Globus pallidus (tissue), 1 donor: ENCODE results near the gene SATB2.

Experiments used
- DNase-seq: peaks from one replicate; pipeline ENCODE4 v3.0.0-alpha.2; 2015; ENCODE audit warnings: low spot score

SATB2 gene

DNA sequence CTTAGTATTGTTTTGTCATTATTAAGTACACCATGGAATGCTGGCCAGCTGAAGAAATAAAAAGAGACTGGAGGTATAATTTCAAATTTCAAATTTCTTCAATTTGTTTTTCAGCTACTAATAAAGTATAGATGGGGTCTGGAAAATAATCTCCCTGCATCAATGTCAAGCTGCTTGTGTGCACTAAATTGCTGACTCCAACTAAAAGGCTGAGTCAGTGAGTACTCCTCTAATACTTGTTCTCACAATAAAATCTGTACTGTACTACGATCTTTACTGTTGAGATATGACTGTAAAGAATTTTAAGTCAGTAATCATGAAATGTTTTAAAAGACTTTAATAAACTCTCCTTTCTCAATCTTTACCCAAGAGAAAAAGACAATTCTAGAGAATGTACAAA is 131.9 kb downstream of the SATB2 start:
- no peak for DNase-seq

DNA sequence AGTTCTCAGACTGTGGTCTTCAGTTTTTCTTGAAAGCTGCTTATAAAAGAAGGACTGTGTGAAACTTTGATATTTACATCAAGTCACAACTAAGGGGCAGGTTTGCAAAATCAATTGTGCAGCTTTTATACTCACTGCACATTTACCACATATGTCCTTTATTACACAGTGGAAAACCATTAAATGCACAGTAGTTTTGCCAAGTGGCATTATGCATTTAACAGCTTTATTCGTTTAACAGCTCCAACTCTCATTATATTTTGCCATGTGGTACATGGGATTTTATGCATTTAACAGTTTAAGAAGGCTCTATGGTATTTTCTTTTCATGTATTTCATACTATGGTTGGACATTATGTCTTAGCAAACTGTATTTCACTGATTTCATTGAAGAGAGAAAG is 135.6 kb downstream of the SATB2 start:
- no peak for DNase-seq

DNA sequence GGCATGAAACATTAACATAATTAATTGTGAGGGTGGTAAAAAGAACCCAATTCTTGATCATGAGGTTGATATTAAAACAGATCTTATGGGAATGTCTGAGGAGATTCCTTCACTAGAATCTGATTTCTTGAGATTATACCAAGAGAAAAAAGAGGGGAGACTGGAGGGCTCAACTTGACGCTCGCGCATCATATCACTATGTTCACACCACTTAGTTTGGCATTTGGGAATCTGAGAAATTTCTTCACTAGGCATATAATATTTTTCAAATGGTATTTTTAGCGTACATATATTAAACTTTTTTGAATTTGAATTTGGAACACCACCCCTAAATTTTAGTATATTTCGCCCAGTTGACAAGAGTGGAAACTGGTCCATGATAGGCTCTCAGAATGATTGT is 140.1 kb downstream of the SATB2 start:
- no peak for DNase-seq

- DNase-seq = no peak
Measured at GRCh38 chr2:199316851-199317250, 140.9 kb downstream of the SATB2 start.

GRCh38 chr2:199315299-199316179 is 142.2 kb downstream of the SATB2 start:
- no peak for DNase-seq

DNA sequence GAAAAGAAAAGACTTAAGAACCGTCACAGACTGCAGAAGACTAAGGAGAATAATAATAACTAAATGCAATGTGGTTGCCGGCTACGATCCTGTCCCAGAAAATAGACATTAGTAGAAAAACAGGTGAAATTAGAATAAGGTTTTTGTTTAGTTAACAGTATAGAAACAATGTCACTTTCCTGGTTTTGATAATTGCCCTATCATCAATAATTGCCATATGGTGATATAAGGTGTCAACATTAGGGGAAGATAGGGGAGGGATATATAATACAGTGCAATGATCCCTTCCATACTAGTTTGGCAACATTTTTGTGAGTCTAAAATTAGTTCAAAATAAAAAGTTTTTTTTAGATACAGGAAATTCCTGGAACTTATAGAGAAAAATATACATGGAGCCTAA is 144.8 kb downstream of the SATB2 start:
- no peak for DNase-seq

GRCh38 chr2:199310771-199311585 is 146.8 kb downstream of the SATB2 start:
- no peak for DNase-seq

- DNase-seq = no peak
Measured at GRCh38 chr2:199309973-199310372, 147.8 kb downstream of the SATB2 start.

- no peak for DNase-seq
Measured at GRCh38 chr2:199309411-199309810, 148.3 kb downstream of the SATB2 start.

GRCh38 chr2:199308567-199308966 is 149.2 kb downstream of the SATB2 start:
- no peak for DNase-seq

DNA sequence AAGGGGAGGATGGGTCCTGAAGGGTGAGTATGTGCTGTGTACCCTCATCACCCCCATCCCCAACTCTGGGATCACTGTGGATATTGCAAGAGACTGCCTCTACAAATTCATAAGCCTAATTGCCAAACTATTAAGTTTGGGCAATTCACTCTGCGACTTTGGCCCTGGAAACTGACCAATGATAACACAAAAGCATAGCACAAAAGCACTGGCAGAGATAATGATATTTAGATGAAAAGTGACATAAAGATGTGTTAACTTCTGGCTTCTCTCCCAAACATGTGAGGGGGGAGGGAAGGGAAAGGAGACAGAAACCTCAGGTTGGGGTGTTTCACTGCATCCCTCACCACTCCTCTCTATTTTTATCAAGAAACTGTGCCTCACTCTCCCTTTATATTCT is 150.3 kb downstream of the SATB2 start:
- no peak for DNase-seq

- no peak for DNase-seq
Measured at GRCh38 chr2:199306116-199306515, 151.6 kb downstream of the SATB2 start.

DNA sequence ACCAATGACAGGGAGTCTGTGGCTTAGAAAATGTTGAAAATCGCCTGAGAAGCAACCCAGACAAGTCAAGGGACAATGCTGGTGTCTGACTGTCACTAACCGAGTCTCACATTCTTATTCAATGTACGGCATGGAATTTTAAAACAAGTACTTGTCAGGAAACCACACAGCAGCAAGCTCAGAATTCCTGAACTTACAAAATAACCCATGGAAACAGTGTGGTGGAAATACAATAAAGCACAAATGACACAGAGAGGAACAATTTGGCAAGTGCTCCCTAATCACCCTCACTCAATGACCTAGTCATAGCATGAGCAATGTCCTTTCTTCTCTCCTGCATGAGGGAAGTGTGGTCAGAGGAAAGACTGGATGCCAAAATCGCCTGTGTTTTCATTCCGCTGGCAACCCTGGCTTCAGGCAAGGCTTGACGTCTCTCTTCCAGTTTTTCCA is 154.0 kb downstream of the SATB2 start:
- DNase-seq = peak; percentile 20

GRCh38 chr2:199302851-199303250 is 154.9 kb downstream of the SATB2 start:
- no peak for DNase-seq

GRCh38 chr2:199288424-199288823 is 169.3 kb downstream of the SATB2 start:
- DNase-seq = no peak

DNA sequence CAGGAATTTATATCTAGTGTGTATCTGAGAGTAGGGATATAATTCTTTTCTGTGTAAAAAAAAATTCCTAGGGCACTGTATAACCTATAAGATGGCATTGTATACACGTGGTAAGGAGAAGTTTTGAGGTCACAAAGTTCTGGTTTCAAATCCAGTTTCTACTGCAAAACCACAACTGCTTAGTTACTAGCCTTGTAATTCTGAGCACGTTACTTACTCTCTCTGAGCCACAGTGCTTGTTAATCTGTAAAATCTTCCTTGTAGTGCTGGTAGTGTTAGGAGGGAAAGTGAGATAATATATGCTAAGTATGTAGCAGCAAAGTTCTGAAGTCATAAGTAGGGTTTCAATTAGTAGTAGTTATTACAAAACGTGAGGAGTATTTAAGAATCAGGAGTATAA is 175.4 kb downstream of the SATB2 start:
- DNase-seq = no peak

GRCh38 chr2:199279146-199279545 is 178.6 kb downstream of the SATB2 start:
- no peak for DNase-seq

DNA sequence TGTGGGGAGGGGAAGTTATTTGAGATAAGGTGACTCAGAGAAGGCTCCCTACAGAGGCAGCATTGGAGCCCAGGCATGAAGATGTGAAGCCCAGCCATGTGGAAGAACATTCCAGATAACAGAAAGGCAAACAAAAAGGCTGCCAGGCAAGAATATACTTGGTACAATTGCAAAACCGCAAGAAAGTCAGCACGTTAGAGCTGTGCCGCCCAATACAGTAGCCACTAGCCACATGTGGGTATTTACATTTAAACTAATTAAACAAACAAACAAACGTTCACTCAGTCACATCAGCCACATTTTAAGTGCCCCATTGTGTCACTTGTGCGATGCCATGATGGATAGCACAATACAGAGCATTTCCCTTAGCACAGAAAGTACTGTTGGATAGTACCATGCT is 179.6 kb downstream of the SATB2 start:
- no peak for DNase-seq

GRCh38 chr2:199273042-199273511 is 184.7 kb downstream of the SATB2 start:
- DNase-seq = peak; percentile 1

DNA sequence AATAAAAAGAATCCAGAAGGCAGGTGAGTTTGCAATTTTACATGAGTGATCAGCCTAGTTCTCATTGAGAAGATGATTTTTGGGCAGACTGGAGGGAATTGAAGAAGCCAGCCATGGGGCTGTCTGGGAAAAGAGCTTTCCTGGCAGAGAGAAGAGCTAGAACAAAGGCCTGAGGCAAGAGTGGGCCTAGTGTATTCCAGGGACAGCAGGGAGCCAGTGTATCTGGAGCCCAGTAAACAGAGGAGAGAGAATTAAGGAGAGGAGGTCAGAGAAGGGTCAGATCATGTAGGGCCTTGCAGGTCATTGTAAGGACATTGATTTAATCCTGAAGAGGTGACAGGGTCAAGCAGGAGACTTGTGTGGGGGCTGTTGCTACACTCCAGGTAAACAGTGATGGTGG is 195.8 kb downstream of the SATB2 start:
- DNase-seq = no peak

DNA sequence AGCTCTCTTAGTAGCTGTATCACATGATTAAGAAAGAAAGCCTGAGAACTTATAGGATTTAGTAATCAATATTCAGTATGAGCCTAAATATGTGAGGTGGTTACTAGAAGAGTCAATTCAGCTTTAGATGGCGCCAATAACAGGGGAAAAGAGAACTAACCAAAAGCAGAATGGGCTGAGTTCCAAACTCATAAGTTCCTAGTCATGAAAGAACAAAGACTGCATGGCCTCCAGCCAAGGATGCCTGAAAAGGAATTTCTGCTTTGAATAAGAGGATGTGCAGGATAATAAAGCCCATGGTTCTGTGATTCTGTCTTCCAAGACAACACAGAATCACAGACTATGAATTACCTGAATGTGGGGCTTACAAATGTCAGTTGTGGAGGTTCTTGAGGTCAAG is 196.5 kb downstream of the SATB2 start:
- DNase-seq = peak; percentile 29

DNA sequence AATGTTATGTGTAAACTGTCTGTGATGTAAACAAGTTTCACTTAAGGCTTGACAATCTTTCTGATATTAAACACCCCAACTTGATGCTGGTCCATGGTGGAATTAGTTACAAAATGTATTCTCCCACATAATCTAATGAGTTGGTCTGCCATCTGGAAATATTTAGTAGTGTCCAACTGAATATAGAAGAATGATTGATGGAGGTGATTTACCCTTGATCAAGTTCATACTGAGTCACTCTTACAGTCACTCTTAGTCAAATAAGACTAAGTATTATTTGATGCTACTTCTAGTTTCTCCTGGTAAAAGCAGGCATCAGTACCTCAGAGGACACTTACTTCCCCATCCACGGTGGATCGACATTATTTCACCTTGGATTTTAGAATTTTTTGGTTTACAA is 198.1 kb downstream of the SATB2 start:
- DNase-seq = no peak

- DNase-seq = no peak
Measured at GRCh38 chr2:199258291-199258690, 199.4 kb downstream of the SATB2 start.
